ENCODE results near the gene KLHL4. TPM values are rescaled to one million over a fixed set of nuclear protein-coding genes. Genes with fewer than 3 reads are reported as not detected.
"Not testable (repeated sequence)": the region's sequence is repeated elsewhere in the genome, so short reads cannot be mapped to it uniquely, and the experiment has no call there.

Gene KLHL4
- total RNA-seq, 1 donor from 2014 or later = 0.26 TPM

GRCh38 chrX:87663421-87663820 lies 145.8 kb downstream of the KLHL4 start:
- Histone ChIP-seq H3K4me3 (ENCODE audit: low read depth, low read length) (no peak overlapping the region), H3K36me3 (ENCODE audit: control insufficient read depth, insufficient read depth, low read length) (no peaks in the 10 kb centered on the region), H3K27me3 (ENCODE audit: control insufficient read depth, insufficient read depth, low read length) (no peaks in the 10 kb centered on the region)
- no peak for TF ChIP-seq CTCF (IDR thresholded peaks at IDR 0.05; ENCODE audit: insufficient read depth, low read length, severe bottlenecking)
- DNase-seq (ENCODE audit: low read depth) = peak; percentile 0
- no peak for FAIRE-seq

DNA sequence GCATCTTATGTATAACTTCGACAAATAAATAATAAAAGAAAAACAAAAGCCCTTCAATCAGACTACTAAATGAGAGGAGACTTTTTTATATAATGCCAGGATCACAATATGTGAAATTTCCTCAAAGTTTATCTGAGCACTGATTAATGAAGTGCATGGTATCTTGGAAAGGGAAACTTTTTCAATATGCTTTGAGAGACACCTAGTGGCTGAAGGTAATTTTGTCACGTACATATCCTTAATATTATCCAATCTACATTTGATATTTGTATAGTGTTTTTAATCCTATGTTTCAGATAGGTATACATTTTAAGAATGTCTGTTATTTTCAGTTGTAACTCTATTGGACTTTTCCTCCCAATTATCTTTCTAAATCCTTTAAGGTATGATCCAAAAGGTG lies 146.8 kb downstream of the KLHL4 start:
- FAIRE-seq (no peak), DNase-seq (ENCODE audit: low read depth) (peak; percentile 19)
- Histone ChIP-seq H3K36me3 (ENCODE audit: control insufficient read depth, insufficient read depth, low read length) (no peaks in the 10 kb centered on the region), H3K27me3 (ENCODE audit: control insufficient read depth, insufficient read depth, low read length) (no peaks in the 10 kb centered on the region), H3K4me3 (ENCODE audit: low read depth, low read length) (no peak overlapping the region)
- TF ChIP-seq CTCF (IDR thresholded peaks at IDR 0.05; ENCODE audit: insufficient read depth, low read length, severe bottlenecking) = no peak

GRCh38 chrX:87679849-87680248 lies 162.2 kb downstream of the KLHL4 start:
- DNase-seq (ENCODE audit: low read depth) (no peak), FAIRE-seq (no peak)
- H3K4me3 ChIP-seq (ENCODE audit: low read depth, low read length) = no peak overlapping the region
- H3K36me3 ChIP-seq (ENCODE audit: control insufficient read depth, insufficient read depth, low read length) = no peaks in the 10 kb centered on the region
- no peaks in the 10 kb centered on the region for H3K27me3 ChIP-seq (ENCODE audit: control insufficient read depth, insufficient read depth, low read length)
- no peak for TF ChIP-seq CTCF (IDR thresholded peaks at IDR 0.05; ENCODE audit: insufficient read depth, low read length, severe bottlenecking)

- FAIRE-seq = no peak
- H3K27me3 ChIP-seq (ENCODE audit: control insufficient read depth, insufficient read depth, low read length) = no peaks in the 10 kb centered on the region
Observed at GRCh38 chrX:87687703-87688102, 170.1 kb downstream of the KLHL4 start.

GRCh38 chrX:87688113-87688748 lies 170.6 kb downstream of the KLHL4 start:
- H3K27me3 ChIP-seq (ENCODE audit: control insufficient read depth, insufficient read depth, low read length); H3K4me3 ChIP-seq (ENCODE audit: low read depth, low read length); H3K36me3 ChIP-seq (ENCODE audit: control insufficient read depth, insufficient read depth, low read length); DNase-seq (ENCODE audit: low read depth); FAIRE-seq: not testable (repeated sequence)

More at GRCh38 chrX:87687703-87688102, 170.1 kb downstream of the KLHL4 start:
- H3K4me3 ChIP-seq (ENCODE audit: low read depth, low read length) = no peak overlapping the region
- H3K36me3 ChIP-seq (ENCODE audit: control insufficient read depth, insufficient read depth, low read length) = no peaks in the 10 kb centered on the region
- no peak for TF ChIP-seq CTCF (IDR thresholded peaks at IDR 0.05; ENCODE audit: insufficient read depth, low read length, severe bottlenecking)
- DNase-seq (ENCODE audit: low read depth) = no peak

GRCh38 chrX:87689218-87689617 lies 171.6 kb downstream of the KLHL4 start:
- H3K4me3 ChIP-seq (ENCODE audit: low read depth, low read length); DNase-seq (ENCODE audit: low read depth); H3K36me3 ChIP-seq (ENCODE audit: control insufficient read depth, insufficient read depth, low read length); H3K27me3 ChIP-seq (ENCODE audit: control insufficient read depth, insufficient read depth, low read length); FAIRE-seq: not testable (repeated sequence)

DNA sequence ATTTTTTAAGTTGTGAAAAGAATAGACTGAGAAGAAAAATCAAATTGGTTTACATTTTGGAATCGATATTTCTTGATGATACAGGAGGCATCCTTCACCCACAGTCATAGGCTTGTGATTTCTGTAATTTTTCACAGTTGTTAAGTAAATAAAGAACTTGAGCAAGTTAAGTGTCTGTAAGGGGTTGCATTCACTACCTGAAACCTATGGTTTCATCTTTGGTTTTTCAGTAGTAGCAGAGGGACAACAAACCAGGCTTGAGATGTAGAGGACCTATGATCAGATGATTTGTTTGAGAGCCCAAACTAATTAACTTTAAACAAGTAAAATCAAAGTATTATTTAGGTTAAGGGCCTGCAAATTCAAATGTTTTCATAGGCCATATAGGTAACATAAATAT lies 175.6 kb downstream of the KLHL4 start:
- TF ChIP-seq CTCF (IDR thresholded peaks at IDR 0.05; ENCODE audit: insufficient read depth, low read length, severe bottlenecking) = no peak
- FAIRE-seq = no peak
- Histone ChIP-seq H3K36me3 (ENCODE audit: control insufficient read depth, insufficient read depth, low read length) (no peaks in the 10 kb centered on the region), H3K4me3 (ENCODE audit: low read depth, low read length) (no peak overlapping the region), H3K27me3 (ENCODE audit: control insufficient read depth, insufficient read depth, low read length) (no peaks in the 10 kb centered on the region)
- DNase-seq (ENCODE audit: low read depth) = no peak

All from bronchial epithelial cell (primary cell).